ENCODE results near the gene NUDT3.
"Not testable (repeated sequence)": the region's sequence is repeated elsewhere in the genome, so short reads cannot be mapped to it uniquely, and the experiment has no call there.

The NUDT3 gene

GRCh38 chr6:34370361-34370760 is 22.1 kb downstream of the NUDT3 start:
- no peak for DNase-seq (ENCODE audit: low spot score)

GRCh38 chr6:34369385-34369784 is 23.1 kb downstream of the NUDT3 start:
- DNase-seq (ENCODE audit: low spot score), result no peak

- no peak for DNase-seq (ENCODE audit: low spot score)
Measured at GRCh38 chr6:34366639-34366921, 25.9 kb downstream of the NUDT3 start.

GRCh38 chr6:34365781-34366638 is 26.5 kb downstream of the NUDT3 start:
- DNase-seq (ENCODE audit: low spot score), result not testable (repeated sequence)

- DNase-seq (ENCODE audit: low spot score), result not testable (repeated sequence)
Measured at GRCh38 chr6:34363681-34364075, 28.8 kb downstream of the NUDT3 start.

- DNase-seq (ENCODE audit: low spot score), result no peak
Measured at GRCh38 chr6:34362909-34363680, 29.4 kb downstream of the NUDT3 start.

- no peak for DNase-seq (ENCODE audit: low spot score)
Measured at GRCh38 chr6:34362176-34362575, 30.3 kb downstream of the NUDT3 start.

- DNase-seq (ENCODE audit: low spot score), result no peak
Measured at GRCh38 chr6:34360556-34360955, 31.9 kb downstream of the NUDT3 start.

- DNase-seq (ENCODE audit: low spot score), result no peak
Measured at GRCh38 chr6:34359418-34360158, 32.9 kb downstream of the NUDT3 start.

GRCh38 chr6:34358389-34358905 is 34.0 kb downstream of the NUDT3 start:
- DNase-seq (ENCODE audit: low spot score), result no peak

GRCh38 chr6:34357937-34358336 is 34.5 kb downstream of the NUDT3 start:
- DNase-seq (ENCODE audit: low spot score), result no peak

- no peak for DNase-seq (ENCODE audit: low spot score)
Measured at GRCh38 chr6:34355889-34356288, 36.6 kb downstream of the NUDT3 start.

- not testable (repeated sequence) for DNase-seq (ENCODE audit: low spot score)
Measured at GRCh38 chr6:34354230-34354629, 38.2 kb downstream of the NUDT3 start.

- DNase-seq (ENCODE audit: low spot score), result not testable (repeated sequence)
Measured at GRCh38 chr6:34353530-34353929, 38.9 kb downstream of the NUDT3 start.

GRCh38 chr6:34352305-34352937 is 40.0 kb downstream of the NUDT3 start:
- no peak for DNase-seq (ENCODE audit: low spot score)

GRCh38 chr6:34350934-34351217 is 41.6 kb downstream of the NUDT3 start:
- DNase-seq (ENCODE audit: low spot score), result no peak

- no peak for DNase-seq (ENCODE audit: low spot score)
Measured at GRCh38 chr6:34350137-34350933, 42.1 kb downstream of the NUDT3 start.

GRCh38 chr6:34349211-34349610 is 43.3 kb downstream of the NUDT3 start:
- DNase-seq (ENCODE audit: low spot score), result no peak

- no peak for DNase-seq (ENCODE audit: low spot score)
Measured at GRCh38 chr6:34347303-34347702, 45.2 kb downstream of the NUDT3 start.

GRCh38 chr6:34346175-34347119 is 46.0 kb downstream of the NUDT3 start:
- no peak for DNase-seq (ENCODE audit: low spot score)
